DMS153 treated with DMSO at 0.1 percent for 48 hours (cell line): Measurements from ENCODE around the gene VPS33A.
A peak's percentile ranks its signal among the peaks of the same experiment; 100 is the strongest.
"Not testable (repeated sequence)": the region's sequence is repeated elsewhere in the genome, so short reads cannot be mapped to it uniquely, and the experiment has no call there.

Experiments
- DNase-seq: peaks from one replicate; lab custom pipeline; 2025; ENCODE audit not compliant: unreplicated experiment; lab: John Stamatoyannopoulos, UW

Gene VPS33A

DNA sequence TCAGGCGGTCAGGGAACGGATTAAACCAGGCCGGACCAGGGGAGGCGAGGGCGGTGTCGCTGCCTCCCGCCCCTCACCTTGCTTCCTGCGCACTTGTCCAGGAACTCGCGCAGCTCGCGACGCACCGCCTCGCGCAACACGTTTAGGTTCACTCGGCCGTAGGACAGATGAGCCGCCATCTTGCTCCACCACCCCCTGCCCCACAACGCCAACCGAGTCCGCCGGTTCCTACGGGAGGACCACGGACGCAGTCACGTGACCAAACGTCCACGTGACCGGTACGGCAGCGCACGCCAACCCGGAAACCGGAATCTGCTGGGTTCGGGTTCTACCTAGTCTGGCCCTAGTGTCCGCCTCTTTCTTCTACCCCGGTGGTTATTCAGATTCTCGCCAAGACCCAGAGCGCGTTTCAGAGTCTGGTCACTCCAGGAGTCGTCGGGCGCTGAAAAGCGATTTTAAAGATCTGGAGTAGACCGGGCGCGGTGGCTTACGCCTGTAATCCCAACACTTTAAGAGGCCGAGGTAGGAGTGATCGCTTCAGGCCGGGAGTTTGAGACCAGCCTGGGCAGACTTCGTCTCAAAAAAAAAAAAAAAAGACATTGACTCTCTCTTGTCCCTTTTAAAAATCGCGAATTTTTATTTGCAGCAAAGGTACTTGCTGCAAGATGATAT is at the start of gene VPS33A:
TSS of gene VPS33A (minus strand) at position 265 of the 672 bp plus-strand sequence. CDS start at position 179, 86 bp downstream.
- peak; percentile 81 for DNase-seq

DNA sequence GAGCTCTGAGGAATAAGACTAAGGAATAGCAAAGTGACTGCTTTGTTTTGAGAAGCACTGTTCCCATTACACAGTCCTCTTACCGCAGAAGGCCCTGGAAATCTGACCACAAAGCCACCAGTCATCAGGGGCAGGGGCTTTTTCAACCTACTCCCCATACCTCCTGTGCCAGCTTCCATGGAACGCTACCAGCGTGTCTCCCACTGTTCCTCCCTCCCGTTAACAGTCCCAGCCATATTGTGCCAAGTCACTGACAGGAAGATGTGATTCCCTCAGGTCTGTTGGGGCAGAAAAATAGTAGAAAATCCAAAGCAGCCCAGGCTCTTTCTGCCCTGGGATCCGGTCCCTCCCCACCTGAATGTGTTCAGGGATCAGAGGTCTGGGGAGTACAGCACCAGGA is 46.6 kb upstream of the VPS33A start:
- DNase-seq = no peak

DNA sequence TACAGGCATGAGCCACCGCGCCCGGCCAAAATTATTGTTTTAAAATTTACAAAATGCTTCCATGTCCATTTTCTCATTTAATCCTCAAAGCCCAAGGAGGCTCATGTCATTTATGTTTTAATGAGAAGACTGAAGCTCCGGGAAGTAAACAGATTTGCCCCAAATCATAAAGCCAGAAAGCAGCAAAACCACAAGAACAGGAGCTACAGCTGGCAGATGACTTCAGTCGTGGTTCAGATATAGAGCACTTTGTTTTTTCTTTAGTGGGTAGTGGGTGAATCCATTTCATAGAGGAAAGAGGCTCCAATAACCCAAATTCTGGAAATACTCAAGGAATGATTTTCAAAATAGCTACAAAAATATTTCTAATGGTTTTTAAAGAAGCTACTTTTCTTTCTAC is 45.4 kb upstream of the VPS33A start:
- DNase-seq = no peak

DNA sequence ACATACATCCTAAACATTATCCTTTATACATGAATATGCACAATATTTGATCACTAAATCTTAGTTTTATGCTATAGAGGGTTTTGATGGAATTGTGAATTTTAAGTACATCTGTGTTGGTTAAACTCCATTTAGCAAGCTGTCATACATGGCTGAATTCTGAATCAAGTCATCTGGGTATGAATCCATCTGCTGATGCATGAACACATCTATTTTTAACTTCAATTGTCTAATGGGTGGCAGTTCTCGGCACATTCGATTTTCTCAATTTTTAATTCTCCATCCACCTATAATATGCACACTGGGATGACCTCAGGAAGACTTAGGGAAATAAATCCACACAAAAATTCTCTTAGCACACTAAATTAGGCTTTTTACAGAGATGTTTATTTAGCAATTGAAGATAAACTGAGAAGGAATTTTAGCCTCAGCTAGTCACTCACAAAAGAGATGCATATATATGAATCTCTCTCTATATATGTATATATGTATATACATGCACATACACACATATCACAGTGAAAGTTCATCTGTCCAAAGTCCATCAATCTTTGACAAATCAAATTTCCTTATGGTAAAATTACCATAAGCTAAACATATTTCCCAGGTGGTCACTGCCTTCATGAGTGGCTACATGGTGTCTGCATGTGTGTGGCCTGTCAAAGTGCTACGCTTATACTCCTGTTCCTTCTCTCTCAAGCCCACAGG is 44.5 kb upstream of the VPS33A start:
- no peak for DNase-seq

DNA sequence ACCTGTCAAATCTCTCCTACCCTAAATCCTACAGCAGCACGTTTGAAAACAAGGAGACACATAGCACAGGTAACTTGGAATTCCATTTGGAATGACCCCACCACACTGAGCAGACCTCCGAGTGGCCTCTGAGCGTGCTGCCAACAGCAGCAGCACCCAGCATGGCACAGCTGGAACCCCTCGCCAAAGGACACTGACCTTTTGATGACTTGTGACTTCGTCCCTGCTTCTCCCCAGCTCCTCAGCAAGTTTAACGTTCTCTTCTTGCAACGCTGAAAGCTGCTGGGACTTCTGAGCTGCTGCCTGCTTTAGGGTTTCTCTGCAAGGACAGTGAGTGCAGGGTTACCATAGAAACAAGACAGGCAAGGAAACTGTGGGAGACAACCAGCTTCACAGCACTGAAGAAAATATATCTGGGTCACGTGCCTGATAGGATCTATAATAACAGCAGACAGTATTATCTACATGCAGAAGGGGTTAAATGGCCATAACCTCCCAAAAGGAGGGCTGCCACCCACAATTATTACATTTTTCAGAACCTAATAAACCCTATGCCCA is 43.3 kb upstream of the VPS33A start:
- no peak for DNase-seq

DNA sequence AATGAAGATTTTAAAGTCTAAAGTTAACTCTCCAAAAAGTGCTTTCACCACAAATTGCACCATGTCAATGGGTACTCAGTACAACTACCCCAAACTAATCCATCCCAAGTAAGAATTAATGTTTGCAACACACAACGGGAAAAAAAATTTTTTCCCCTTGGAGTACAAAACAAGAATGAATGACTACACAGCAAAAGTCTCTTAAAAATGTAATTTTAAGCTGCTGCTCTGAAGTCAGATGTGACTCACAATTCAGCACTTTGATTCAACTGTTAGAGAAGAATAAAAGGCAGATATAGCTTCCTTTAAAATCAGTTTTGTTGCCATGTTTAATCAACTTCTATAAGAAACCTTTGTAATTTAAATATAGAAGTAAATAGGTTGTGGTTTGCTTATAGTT is 42.5 kb upstream of the VPS33A start:
- no peak for DNase-seq

DNA sequence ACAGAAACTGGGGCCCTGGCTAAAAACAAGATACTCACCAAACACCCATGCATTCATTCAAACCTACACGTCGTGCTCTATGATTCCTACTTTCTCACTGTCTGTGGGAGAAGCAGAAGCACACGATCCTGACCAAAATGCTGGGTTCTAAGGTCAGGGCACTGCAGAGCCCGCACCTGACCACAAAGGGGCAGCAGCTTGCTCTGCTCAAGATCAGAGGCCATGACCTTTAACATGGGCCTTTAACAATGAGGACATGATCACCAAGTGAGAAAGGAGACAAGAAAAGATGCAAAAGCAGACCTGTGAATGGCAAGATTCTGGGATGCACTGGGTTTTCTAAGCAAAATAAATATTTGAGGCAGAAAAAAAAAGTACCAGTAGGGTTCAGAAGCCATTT is 40.1 kb upstream of the VPS33A start:
- DNase-seq = no peak

DNA sequence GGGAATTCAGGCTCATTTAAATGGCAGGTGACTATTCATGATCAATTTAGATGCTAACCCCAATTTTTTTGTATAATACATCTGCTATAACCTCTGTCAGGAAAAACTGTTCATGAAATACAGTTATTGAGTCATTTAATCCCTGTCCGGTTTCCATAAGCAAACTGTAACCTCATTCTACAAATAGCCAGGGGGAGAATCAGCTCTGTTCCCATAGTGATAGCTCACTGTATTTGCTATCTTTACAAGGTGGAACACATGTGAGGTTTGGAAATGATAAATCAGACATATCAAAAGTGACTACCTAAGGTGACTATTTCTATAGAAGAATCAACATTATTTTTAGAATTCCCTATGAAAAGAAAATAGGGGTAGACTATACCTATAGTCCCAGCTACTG is 38.6 kb upstream of the VPS33A start:
- no peak for DNase-seq

DNA sequence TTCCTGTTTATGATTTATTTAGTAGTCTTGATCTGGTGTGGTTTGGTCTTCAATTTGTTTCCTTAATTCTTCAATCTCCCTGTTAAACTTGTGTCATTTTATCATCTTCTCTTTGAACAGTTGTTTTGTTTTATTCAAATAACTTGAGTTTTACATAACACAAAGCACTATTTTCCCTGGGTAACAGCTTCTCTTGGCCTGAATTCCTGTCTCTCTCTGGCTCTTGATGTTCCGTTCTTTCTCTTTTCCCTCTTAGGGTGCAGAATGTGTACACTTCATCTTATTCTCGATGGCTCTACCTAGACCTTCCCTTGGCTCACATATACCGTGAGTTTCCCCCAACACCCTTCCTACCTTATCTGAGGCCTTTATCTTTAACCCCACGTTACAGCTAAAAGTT is 36.8 kb upstream of the VPS33A start:
- no peak for DNase-seq

DNA sequence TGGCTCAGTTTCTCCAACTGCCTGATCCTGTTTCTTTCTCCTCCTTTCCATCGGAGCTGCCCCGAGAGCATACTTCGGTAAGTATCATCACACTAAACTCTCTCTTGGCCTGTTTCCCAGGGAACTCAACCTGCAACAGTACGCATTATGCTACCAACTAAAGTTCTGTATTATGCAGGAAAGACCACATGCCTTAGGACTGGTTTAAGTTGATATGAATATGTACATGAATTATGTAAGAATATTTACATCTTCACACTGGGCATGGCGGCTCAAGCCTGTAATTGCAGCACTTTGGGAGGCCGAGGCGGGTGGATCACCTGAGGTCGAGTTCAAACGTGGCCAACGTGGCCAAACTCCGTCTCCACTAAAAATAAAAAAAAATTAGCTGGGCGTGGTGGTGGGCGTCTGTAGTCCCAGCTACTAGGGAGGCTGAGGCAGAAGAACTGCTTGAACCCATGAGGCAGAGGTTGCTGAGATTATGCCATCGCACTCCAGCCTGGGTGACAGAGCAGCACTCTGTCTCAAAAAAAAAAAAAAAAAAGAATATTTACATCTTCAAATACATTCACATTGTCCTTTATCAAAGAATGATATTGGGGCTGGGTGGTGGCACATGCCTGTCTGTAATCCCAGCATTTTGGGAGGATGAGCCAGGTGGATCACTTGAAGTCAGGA is 31.9 kb upstream of the VPS33A start:
- DNase-seq = no peak

DNA sequence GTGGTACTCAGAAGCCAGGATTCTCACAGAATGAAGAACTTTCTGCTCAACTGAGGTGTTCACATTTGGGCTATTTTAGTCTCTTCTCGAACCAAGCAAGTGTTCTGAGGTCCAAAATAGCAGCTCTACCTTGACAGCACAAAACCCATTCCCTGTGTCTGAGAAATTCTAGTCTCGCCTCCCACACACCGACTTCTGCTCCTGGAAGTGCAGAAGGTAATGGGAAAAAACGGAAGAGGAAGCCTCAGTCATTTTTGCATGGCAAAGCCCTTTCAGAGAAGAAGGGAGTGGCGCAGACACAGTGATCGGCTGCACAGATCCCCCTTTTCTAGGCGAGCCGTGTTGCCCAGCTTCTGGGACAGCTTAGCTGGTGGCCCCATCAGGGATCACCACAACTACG is 31.2 kb upstream of the VPS33A start:
- no peak for DNase-seq

DNA sequence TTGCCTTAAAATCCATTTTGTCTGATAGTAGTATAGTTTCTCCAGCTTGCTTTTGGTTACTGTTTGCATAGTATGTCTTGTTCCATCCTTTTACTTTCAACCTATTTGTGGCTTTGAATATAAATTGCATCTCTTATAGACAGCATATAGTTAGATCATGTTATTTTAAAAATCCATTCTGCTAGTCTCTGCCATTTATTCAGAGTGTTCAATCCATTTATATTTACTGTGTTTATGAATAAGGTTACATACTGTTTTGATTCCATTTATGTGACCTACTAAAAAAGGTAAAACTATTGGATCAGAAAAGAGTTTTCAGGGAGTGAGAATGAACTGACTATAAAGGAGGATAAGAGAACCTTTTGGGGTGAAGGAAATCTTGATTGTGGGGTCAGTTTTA is 29.6 kb upstream of the VPS33A start:
- no peak for DNase-seq

DNA sequence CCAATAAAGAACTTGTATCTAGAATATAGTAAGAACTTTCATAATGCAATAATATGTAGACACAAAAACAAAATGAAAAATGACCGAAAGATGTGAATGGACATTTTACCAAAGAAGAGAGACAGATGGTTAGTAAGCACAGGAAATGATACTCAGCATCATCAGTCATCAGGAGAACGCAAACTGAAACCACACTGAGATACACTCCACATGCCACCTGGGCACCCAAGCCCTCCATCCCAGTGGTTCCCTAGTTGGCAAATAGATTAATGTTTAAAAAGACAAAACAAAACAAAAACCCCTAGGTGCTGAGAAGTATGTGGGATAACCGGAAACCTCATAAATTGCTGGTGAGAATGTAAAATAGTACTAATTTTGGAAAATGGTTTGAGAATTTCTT is 26.8 kb upstream of the VPS33A start:
- no peak for DNase-seq

DNA sequence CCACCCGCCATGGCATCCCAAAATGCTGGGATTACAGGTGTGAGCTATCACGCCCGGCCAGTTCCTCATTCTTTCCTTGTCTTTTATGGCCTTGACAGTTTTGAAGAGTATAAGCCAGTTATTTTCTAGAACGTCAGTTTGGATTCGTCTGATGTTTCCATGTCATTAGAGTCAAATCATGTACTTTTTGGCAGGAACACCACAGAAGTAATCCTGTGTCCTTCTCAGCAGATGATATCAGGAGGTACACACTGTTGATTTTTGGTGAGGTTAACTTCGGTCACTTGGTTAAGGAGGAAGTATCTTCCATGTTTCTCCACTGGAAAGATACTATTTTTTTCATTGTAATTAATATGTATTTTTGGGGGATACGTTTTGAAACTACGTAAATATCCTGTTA is 25.1 kb upstream of the VPS33A start:
- DNase-seq = no peak

DNA sequence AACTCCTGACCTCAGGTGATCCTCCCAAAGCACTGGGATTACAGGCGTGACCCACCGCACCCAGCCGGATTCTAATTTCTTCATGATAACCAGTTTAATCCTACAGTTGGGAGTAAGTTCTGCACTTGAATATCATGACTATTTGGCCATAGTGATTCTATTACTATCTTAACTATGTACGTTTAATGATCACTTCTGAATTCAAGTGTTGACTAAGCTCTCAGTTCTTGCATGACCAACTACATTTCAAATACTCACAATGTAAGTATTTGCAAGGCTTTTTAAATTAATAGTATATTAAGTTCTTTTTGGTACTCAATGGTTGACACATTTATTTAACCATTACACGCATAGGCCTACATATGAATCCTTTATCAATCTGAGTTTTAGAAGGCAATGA is 17.4 kb upstream of the VPS33A start:
- no peak for DNase-seq

DNA sequence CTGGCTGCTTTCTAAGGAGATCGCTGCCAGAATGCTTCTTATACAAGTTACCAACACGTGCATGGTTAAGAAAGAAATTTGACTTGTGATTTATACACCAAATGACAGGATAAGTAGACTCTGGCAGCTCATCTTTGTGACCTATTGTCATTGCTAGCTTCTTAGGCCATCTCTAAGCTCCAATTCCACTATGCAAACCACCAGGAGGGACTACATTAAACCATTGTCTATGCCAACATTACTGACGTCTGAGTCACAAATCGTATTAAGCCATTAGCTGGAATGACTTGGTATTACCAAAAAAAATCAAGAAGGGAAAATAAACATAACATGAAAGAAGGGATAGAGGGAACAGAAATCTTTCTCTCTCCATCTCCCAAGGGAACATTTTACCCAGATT is 15.8 kb upstream of the VPS33A start:
- no peak for DNase-seq

DNA sequence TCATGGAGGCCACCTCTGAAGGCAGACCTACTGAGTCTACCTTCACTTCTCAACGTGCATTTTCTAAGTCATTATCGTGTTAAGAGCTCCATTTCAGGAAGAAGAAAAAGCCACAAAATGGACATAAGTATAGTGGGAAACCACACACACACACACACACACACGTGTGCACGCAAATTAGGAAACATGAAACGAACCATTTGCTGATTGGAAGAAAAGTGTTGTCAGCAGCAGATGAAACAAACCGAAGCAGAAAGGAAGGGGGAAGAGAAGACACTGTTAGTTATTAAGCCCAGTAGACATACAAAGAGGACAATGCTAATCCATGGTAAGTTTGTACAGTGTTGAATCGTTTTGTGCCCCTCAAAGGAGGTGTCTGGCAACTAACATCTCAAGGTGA is 9.9 kb upstream of the VPS33A start:
- no peak for DNase-seq

DNA sequence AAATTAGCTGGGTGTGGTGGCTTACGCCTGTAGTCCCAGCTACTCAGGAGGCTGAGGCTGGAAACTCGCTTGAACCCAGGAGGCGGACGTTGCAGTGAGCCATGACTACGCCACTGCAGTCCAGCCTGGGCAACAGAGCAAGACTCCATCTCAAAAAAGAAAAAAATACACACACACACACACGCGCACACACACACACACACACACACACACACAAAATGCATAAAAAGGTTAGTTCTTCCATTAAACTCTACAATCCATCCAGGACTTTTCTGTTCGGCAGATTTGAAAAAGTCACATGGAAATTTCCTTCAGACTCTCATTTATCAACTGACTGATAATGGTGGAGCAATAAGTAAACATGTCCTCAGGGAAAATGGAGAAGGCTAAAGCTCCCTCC is 9.2 kb upstream of the VPS33A start:
- DNase-seq = no peak

DNA sequence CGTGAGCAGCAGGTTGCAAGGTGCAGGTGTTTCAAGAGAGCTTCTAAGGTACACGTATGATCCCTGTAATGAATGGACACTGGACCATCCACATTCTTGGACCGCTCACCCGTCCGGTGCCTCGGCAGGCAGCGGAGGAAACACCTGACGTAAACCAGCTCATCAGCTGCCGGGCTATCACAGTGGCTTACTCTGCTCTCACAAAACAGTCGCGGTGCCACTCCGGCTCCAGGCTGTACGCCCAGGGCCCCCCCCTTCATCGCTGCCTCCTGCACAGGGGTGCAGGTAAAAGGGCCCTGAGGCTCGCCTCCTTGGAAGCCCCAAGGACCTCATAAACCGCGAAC is 436 bp downstream of the VPS33A start:
- no peak for DNase-seq

DNA sequence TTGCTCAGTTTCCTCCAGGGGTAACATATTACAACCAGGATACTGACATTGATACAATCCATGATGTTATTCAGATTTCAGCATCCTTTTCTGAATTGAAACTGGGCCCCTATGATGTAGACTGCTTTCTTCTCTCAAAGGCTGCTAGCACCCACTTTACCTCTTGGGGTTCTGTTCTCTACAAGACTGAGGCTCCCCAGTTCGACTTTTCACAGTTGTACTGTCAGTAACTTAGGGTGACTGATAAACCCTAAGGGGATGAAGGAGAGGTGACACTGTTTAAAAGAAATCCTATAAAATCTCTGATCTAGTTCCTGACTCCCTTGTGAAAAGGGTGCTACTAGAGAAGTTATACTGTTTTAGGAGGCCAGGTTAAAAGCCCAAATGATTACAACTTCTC is 818 bp downstream of the VPS33A start:
- DNase-seq = no peak

DNA sequence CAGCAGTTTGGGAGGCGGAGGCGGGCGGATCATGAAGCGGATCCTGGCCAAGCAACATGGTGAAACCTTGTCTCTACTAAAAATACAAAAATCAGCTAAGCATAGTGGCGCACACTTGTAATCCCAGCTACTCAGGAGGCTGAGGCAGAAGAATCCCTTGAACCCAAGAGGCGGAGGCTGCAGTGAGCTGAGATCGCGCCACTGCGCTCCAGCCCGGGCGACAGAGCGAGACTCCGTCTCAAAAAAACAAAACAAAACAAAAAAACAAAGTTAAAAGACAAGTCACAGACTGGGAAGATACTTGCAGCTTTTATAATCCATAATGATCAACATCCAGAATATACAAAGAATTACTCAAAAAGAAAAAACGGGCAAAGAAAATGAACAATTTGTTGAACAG is 5.6 kb downstream of the VPS33A start:
- DNase-seq = not testable (repeated sequence)

DNA sequence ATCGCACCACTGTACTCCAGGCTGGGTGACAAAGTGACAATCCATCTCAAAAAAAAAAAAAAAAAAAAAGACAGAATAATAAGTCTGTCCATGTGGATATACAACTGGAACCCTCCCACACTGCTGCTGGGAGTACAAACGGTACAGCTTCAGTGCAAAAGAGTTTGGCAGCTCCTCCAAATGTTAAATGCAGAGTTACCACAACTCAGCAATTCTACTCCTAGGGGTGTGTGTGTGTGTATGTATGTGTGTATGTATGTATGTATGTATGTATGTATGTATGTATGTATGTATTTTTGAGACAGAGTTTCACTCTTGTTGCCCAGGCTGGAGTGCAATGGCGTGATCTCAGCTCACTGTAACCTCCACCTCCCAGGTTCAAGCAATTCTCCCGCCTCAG is 7.4 kb downstream of the VPS33A start:
- DNase-seq = not testable (repeated sequence)
